SK-N-SH (cell line): ENCODE data around the gene SSPN.

Experiments
- EP300 ChIP-seq, 2 experiments: IDR thresholded peaks; 2 replicates each; pipeline versions ENCODE4 v1.4.0 to v1.6.1; 2012; ENCODE audit warnings: borderline replicate concordance in 1 of 2, low read depth in 1 of 2, low read length in 1 of 2
- EZH2phosphoT487 ChIP-seq: fragments of 200-600 bp; sonication (generic); IDR thresholded peaks from 2 replicates; pipeline ENCODE4 v1.6.1; 2017; ENCODE audit warnings: low read depth, mixed run types, mild to moderate bottlenecking, antibody characterized with exemption, moderate library complexity, borderline replicate concordance
- IRF3 ChIP-seq: fragments of 150-350 bp; IDR thresholded peaks from 2 replicates; pipeline ENCODE4 v1.6.1; 2016; ENCODE audit warnings: mild to moderate bottlenecking, low read depth, low read length
- JUND ChIP-seq: IDR thresholded peaks from 2 replicates; pipeline ENCODE4 v1.4.0; 2012
- TCF12 ChIP-seq: IDR thresholded peaks from 2 replicates; pipeline ENCODE4 v1.4.0; 2012
- TF ChIP-seq, protein P1 (sequence below): IDR thresholded peaks from 2 replicates; pipeline ENCODE4 v1.4.0; 2012; ENCODE audit warnings: low read depth, borderline replicate concordance

DNA sequence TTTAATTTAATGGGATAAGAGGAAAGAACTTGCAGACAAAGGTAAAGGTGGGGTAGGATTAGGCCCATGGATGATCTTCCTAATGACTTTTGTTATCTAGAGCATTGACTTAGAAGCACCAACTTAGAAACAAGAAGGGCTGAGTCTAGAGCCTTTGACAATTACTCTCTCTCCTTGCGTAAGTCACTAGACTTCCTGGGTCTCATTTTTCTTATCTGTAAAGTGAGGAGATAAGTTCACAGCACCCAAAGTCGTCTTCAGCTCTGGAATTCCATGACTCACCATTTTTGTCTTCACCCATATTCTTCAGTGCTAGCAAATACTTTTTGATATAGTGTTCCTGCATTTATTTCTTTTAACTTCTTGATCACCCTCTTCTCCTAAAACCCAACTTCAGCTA lies 75.7 kb downstream of the SSPN start:
- TF ChIP-seq EP300 (IDR thresholded peaks at IDR 0.05; ENCODE audit: borderline replicate concordance in 1 of 2, low read depth in 1 of 2, low read length in 1 of 2): no peak
- TF ChIP-seq JUND: 0 out of 2 replicates have a peak, but pooled peaks have one; percentile 10
- no peak for TF ChIP-seq TCF12
- TF ChIP-seq, protein P1, sequence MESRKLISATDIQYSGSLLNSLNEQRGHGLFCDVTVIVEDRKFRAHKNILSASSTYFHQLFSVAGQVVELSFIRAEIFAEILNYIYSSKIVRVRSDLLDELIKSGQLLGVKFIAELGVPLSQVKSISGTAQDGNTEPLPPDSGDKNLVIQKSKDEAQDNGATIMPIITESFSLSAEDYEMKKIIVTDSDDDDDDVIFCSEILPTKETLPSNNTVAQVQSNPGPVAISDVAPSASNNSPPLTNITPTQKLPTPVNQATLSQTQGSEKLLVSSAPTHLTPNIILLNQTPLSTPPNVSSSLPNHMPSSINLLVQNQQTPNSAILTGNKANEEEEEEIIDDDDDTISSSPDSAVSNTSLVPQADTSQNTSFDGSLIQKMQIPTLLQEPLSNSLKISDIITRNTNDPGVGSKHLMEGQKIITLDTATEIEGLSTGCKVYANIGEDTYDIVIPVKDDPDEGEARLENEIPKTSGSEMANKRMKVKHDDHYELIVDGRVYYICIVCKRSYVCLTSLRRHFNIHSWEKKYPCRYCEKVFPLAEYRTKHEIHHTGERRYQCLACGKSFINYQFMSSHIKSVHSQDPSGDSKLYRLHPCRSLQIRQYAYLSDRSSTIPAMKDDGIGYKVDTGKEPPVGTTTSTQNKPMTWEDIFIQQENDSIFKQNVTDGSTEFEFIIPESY: no peak
- TF ChIP-seq IRF3: no peak
- no peak for TF ChIP-seq EZH2phosphoT487
